ENCODE data around the gene EFNB1. TPM values are rescaled to one million over a fixed set of nuclear protein-coding genes. Genes with fewer than 3 reads are reported as not detected.

EFNB1 gene
- 143 and 173 TPM in 2 replicates for total RNA-seq

GRCh38 chrX:68828740-68829581 is at the start of gene EFNB1:
TSS of gene EFNB1 (plus strand) at chrX:68829021. CDS start at chrX:68829777, 756 bp downstream.

Other genes starting within 250 kb of the EFNB1 start
- 0.07 TPM in 1 of 2 replicates, not detected in the other for gene STARD8, start 181.4 kb upstream of the EFNB1 start, total RNA-seq